ENCODE measurements around the gene COTL1. TPM values are rescaled to one million over a fixed set of nuclear protein-coding genes. Genes with fewer than 3 reads are reported as not detected.
A peak's percentile ranks its signal among the peaks of the same experiment; 100 is the strongest.

The COTL1 gene
- total RNA-seq, 1 donor from 2014 or later: 179 TPM

GRCh38 chr16:84607061-84607460, 10.8 kb downstream of the COTL1 start:
- Mint-ChIP-seq H3K27ac (no peak overlapping the region), H3K4me1 (ENCODE audit: unreplicated experiment) (peaks cover 40% of the 10 kb centered on the region), H3K36me3 (peaks cover 21% of the 10 kb centered on the region), H3K9me3 (no peaks in the 10 kb centered on the region), H3K27me3 (no peaks in the 10 kb centered on the region), H3K4me3 (no peak overlapping the region)
- no peak for DNase-seq (ENCODE audit: extremely low spot score, unreplicated experiment)
- no peak for TF ChIP-seq CTCF (conservative IDR thresholded peaks at IDR 0.05)

DNA sequence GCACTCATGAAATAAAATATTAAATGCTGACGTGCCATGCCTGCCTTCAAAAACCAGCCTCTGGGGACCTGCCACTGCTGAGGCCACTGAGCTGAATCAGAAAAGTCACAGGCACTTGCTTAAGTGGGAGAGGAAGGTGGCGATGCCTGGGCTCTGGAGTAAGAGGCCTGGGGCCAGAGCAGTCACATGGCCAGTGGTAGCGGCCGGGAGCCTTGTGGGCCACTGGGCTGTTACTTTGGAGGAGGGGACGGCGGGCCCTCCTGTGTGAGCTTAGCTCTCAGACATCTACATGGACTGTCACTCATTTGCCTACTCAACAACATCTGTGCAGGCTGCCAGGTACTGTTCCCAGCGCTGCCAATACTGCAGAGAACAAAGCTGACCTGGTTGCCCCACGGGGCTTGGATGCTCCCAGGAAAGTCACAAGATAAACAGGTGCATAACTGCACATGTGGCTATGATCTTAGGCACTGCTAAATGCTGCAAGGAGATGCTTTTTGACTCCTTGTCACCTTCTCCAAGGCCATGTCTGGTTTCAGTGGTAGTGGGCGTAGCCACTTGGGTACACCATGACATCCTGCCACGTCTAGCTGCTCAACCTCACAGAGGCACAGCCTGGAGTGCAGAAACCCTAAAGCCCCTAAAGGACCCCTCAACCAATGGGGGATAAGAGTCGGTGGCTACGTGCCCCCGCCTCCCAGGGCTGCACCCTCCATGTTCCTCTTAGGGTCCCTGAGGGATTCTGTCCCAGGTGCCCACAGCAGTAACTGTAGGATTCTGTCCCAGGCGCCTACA, 11.6 kb downstream of the COTL1 start:
- no peak for DNase-seq (ENCODE audit: extremely low spot score, unreplicated experiment)
- H3K36me3 Mint-ChIP-seq: peaks cover 21% of the 10 kb centered on the region
- H3K27me3 Mint-ChIP-seq: no peaks in the 10 kb centered on the region
- H3K9me3 Mint-ChIP-seq: no peaks in the 10 kb centered on the region
- H3K4me1 Mint-ChIP-seq (ENCODE audit: unreplicated experiment): peaks cover 39% of the 10 kb centered on the region
- no peak overlapping the region for H3K4me3 Mint-ChIP-seq
- no peak for TF ChIP-seq CTCF (conservative IDR thresholded peaks at IDR 0.05)
- H3K27ac Mint-ChIP-seq: no peak overlapping the region

- no peak for DNase-seq (ENCODE audit: extremely low spot score, unreplicated experiment)
- no peak overlapping the region for H3K4me3 Mint-ChIP-seq
- H3K36me3 Mint-ChIP-seq: peaks cover 16% of the 10 kb centered on the region
- no peak overlapping the region for H3K27ac Mint-ChIP-seq
- no peak for TF ChIP-seq CTCF (conservative IDR thresholded peaks at IDR 0.05)
- H3K9me3 Mint-ChIP-seq: no peaks in the 10 kb centered on the region
- no peaks in the 10 kb centered on the region for H3K27me3 Mint-ChIP-seq
- peaks cover 40% of the 10 kb centered on the region for H3K4me1 Mint-ChIP-seq (ENCODE audit: unreplicated experiment)
Measured at GRCh38 chr16:84605339-84605848, 12.5 kb downstream of the COTL1 start.

DNA sequence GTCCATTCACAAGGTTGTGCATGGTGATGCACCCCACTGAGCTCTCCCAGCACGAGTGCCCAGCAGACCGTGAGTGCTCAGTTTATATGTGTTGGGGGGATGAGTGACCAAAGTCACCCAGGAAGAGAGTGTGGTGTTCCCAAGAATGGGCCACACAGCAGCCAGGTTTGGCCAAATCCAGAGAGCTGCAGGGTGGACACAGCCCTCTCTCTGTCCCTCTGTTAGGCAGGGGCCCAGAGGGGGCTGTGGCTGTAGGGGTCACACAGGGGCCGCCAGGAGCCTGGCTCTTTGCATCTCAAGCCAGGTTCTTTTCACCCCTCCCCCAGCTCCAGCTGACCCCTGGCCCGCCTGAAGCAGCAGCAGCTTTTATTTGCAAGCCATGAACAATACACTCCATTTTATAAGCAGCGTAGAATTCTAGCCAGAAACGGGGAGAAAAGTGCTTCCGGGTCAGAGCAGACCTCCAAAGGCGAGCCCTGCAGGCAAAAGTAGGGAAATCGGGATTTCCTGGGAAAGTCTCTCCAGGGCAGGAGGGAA, 13.3 kb downstream of the COTL1 start:
- peak overlapping the region; percentile 67 for H3K27ac Mint-ChIP-seq
- H3K4me3 Mint-ChIP-seq: peak overlapping the region; percentile 60
- H3K9me3 Mint-ChIP-seq: no peaks in the 10 kb centered on the region
- TF ChIP-seq CTCF (conservative IDR thresholded peaks at IDR 0.05): no peak
- peaks cover 49% of the 10 kb centered on the region for H3K4me1 Mint-ChIP-seq (ENCODE audit: unreplicated experiment)
- H3K36me3 Mint-ChIP-seq: peaks cover 16% of the 10 kb centered on the region
- no peak for DNase-seq (ENCODE audit: extremely low spot score, unreplicated experiment)
- H3K27me3 Mint-ChIP-seq: no peaks in the 10 kb centered on the region

- H3K4me1 Mint-ChIP-seq (ENCODE audit: unreplicated experiment): peaks cover 54% of the 10 kb centered on the region
- H3K27me3 Mint-ChIP-seq: no peaks in the 10 kb centered on the region
- no peak for TF ChIP-seq CTCF (conservative IDR thresholded peaks at IDR 0.05)
- DNase-seq (ENCODE audit: extremely low spot score, unreplicated experiment): no peak
- peaks cover 16% of the 10 kb centered on the region for H3K36me3 Mint-ChIP-seq
- H3K27ac Mint-ChIP-seq: no peak overlapping the region
- H3K4me3 Mint-ChIP-seq: no peak overlapping the region
- no peaks in the 10 kb centered on the region for H3K9me3 Mint-ChIP-seq
Measured at GRCh38 chr16:84603940-84604339, 13.9 kb downstream of the COTL1 start.

All from type B pancreatic cell (in vitro differentiated cells).